OCI-LY7 (cell line): ENCODE results near the gene DNAH9. TPM values are rescaled to one million over a fixed set of nuclear protein-coding genes. Genes with fewer than 3 reads are reported as not detected.

Experiments used
- BruUV-seq: library from RNA; stranded (reverse); fragments of 400-500 nt; replicated peaks from 2 replicates; lab custom pipeline; 2021; lab: Mats Ljungman, UMichigan
- CTCF ChIA-PET: fragments of 300-600 bp; sonication (Branson Sonifier 250); formaldehyde crosslinking; loops from one replicate; lab custom pipeline; 2022; ENCODE audit warnings: antibody characterized with exemption; ENCODE audit not compliant: unreplicated experiment; lab: Charles Lee
- POLR2A ChIA-PET: fragments of 300-600 bp; sonication (Branson Sonifier 250); formaldehyde crosslinking; loops from one replicate; lab custom pipeline; 2022; ENCODE audit warnings: antibody characterized with exemption; lab: Charles Lee
- DNase-seq: peaks from one replicate; pipeline ENCODE4 v3.0.0-alpha.2; 2015; ENCODE audit warnings: low spot score
- H2AFZ ChIP-seq: fragments of 200-600 bp; sonication (generic), shearing (Covaris generic); 2 replicates; pipeline ENCODE4 v1.6.1; 2014; ENCODE audit warnings: mild to moderate bottlenecking, antibody characterized with exemption, low read length, moderate library complexity
- H3K27ac ChIP-seq: fragments of 200-600 bp; sonication (generic); 2 replicates; pipeline ENCODE4 v1.5.1; 2014; ENCODE audit warnings: mixed run types, low read depth, mild to moderate bottlenecking, moderate library complexity, low read length, inconsistent platforms; ENCODE audit not compliant: poor library complexity, severe bottlenecking
- H3K36me3 ChIP-seq: fragments of 200-600 bp; sonication (generic); 2 replicates; pipeline ENCODE4 v1.6.1; 2014; ENCODE audit warnings: mild to moderate bottlenecking, antibody characterized with exemption, low read length, moderate library complexity, mixed read lengths; ENCODE audit not compliant: insufficient read depth
- H3K4me1 ChIP-seq: fragments of 200-600 bp; sonication (generic); 2 replicates; pipeline ENCODE4 v1.5.1; 2014; ENCODE audit warnings: mild to moderate bottlenecking, low read length; ENCODE audit not compliant: insufficient read depth, poor library complexity, severe bottlenecking
- H3K4me2 ChIP-seq: fragments of 200-600 bp; sonication (generic); 2 replicates; pipeline ENCODE4 v1.6.1; 2014; ENCODE audit warnings: mild to moderate bottlenecking, low read length
- H3K4me3 ChIP-seq: fragments of 200-600 bp; sonication (generic); 2 replicates; pipeline ENCODE4 v1.5.1; 2014; ENCODE audit warnings: mild to moderate bottlenecking, low read depth, low read length; ENCODE audit not compliant: poor library complexity, severe bottlenecking
- H3K79me2 ChIP-seq: fragments of 200-600 bp; sonication (generic); 2 replicates; pipeline ENCODE4 v1.6.1; 2016; ENCODE audit warnings: low read depth, mild to moderate bottlenecking, low read length, moderate library complexity, mixed read lengths; ENCODE audit not compliant: insufficient read depth
- H3K9me2 ChIP-seq: fragments of 200-600 bp; sonication (generic); 2 replicates; pipeline ENCODE4 v1.6.1; 2016; ENCODE audit warnings: mild to moderate bottlenecking, low read length, mixed read lengths; ENCODE audit not compliant: insufficient read depth
- H3K9me3 ChIP-seq: fragments of 200-600 bp; sonication (generic); 2 replicates; pipeline ENCODE4 v1.6.1; 2014; ENCODE audit warnings: mild to moderate bottlenecking, mixed run types, low read length, mixed read lengths
- H4K20me1 ChIP-seq: fragments of 200-600 bp; sonication (generic); 2 replicates; pipeline ENCODE4 v1.6.1; 2014; ENCODE audit warnings: mild to moderate bottlenecking, antibody characterized with exemption, low read length, moderate library complexity, mixed read lengths; ENCODE audit not compliant: insufficient read depth
- EZH2phosphoT487 ChIP-seq: fragments of 200-600 bp; sonication (generic); IDR thresholded peaks from 2 replicates; pipeline ENCODE4 v1.6.1; 2018; ENCODE audit warnings: low read depth, borderline replicate concordance, mild to moderate bottlenecking, mixed run types, antibody characterized with exemption, low read length, moderate library complexity, mixed read lengths
- intact Hi-C: fragments of 100-400 bp; cut with micrococcal nuclease; formaldehyde crosslinking; loops from one replicate; pipeline ENCODE4 v1.10.0; 2022; ENCODE audit not compliant: unreplicated experiment
- total RNA-seq, 2 experiments: library from RNA; depleted of rRNA in 1 of 2; stranded (reverse); fragments of >200 nt in 1 of 2; shearing (Covaris generic) in 1 of 2; gene quantifications; 2 replicates each; pipeline ENCODE4 v1.2.3, GENCODE V29; 2014 to 2022
- TF ChIP-seq, protein P1 (sequence below): fragments of 200-600 bp; sonication (generic); conservative IDR thresholded peaks from 2 replicates; pipeline ENCODE4 v1.5.1; 2014; ENCODE audit warnings: mild to moderate bottlenecking, antibody characterized with exemption, low read length, moderate library complexity, mixed read lengths

Gene DNAH9
- total RNA-seq, 2 experiments from 2014 or later = not detected

DNA sequence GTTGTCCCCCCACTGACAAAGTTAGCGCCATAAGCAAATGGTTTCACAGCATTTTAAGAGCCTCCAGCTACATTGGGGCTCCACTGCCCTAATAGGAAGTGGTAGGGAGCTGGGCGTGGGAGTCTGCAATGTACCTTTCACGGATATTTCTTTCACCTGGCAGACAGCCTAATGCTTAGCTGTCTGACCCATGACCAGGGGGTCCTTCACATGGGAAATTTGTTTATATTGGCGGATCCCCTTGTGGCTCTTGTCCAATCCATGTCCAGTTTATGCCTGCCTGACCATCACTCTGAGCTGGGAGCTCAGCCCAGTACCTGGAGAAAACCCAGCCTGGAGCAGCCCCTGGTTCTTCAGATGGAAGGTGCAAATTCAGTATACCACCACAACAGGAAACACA, 254.0 kb downstream of the DNAH9 start:
- H2AFZ ChIP-seq = no peak overlapping the region
- H3K27ac ChIP-seq = no peak overlapping the region
- no peaks in the 10 kb centered on the region for H3K36me3 ChIP-seq
- H3K79me2 ChIP-seq = no peaks in the 10 kb centered on the region
- ChIA-PET POLR2A (no interaction called here), CTCF (no interaction called here)
- no peak overlapping the region for H3K4me2 ChIP-seq
- no peaks in the 10 kb centered on the region for H3K9me3 ChIP-seq
- intact Hi-C loops = no loop called here
- no peak for DNase-seq
- no peaks in the 10 kb centered on the region for H4K20me1 ChIP-seq
- TF ChIP-seq EZH2phosphoT487 = no peak
- TF ChIP-seq, protein P1, sequence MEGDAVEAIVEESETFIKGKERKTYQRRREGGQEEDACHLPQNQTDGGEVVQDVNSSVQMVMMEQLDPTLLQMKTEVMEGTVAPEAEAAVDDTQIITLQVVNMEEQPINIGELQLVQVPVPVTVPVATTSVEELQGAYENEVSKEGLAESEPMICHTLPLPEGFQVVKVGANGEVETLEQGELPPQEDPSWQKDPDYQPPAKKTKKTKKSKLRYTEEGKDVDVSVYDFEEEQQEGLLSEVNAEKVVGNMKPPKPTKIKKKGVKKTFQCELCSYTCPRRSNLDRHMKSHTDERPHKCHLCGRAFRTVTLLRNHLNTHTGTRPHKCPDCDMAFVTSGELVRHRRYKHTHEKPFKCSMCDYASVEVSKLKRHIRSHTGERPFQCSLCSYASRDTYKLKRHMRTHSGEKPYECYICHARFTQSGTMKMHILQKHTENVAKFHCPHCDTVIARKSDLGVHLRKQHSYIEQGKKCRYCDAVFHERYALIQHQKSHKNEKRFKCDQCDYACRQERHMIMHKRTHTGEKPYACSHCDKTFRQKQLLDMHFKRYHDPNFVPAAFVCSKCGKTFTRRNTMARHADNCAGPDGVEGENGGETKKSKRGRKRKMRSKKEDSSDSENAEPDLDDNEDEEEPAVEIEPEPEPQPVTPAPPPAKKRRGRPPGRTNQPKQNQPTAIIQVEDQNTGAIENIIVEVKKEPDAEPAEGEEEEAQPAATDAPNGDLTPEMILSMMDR = no peak
- H3K9me2 ChIP-seq = no peaks in the 10 kb centered on the region
- H3K4me1 ChIP-seq = no peaks in the 10 kb centered on the region
- H3K4me3 ChIP-seq = no peak overlapping the region
- no TSS peak for BruUV-seq

DNA sequence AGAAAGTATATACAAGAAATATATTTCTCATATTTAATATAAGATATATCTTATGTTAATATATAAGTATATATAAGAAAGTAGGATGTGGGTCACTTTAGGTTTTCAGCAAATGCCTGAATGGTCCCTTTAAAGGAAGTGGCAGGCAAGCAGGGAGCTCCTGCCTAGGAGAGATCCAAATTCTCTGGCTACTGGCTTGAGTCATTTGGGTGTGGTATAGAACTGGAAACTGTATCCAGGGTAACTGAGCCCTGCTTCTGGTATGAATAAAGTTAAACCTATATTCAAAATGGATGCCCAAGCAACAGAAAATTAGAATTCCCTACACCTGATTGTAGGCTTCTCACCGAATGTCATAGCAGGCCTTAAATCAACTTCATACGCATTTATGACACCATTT, 254.6 kb downstream of the DNAH9 start:
- Histone ChIP-seq H2AFZ (no peak overlapping the region), H3K27ac (no peak overlapping the region), H3K79me2 (no peaks in the 10 kb centered on the region), H4K20me1 (no peaks in the 10 kb centered on the region), H3K4me1 (no peaks in the 10 kb centered on the region), H3K4me3 (no peak overlapping the region), H3K4me2 (no peak overlapping the region), H3K9me2 (no peaks in the 10 kb centered on the region), H3K36me3 (no peaks in the 10 kb centered on the region), H3K9me3 (no peaks in the 10 kb centered on the region)
- intact Hi-C loops = no loop called here
- TF ChIP-seq, protein P1 = no peak
- TF ChIP-seq EZH2phosphoT487 = no peak
- BruUV-seq = no TSS peak
- ChIA-PET CTCF (no interaction called here), POLR2A (no interaction called here)
- DNase-seq = no peak

GRCh38 chr17:11853321-11854151, 255.3 kb downstream of the DNAH9 start:
- no peak overlapping the region for H3K27ac ChIP-seq
- ChIA-PET POLR2A (no interaction called here), CTCF (no interaction called here)
- H3K79me2 ChIP-seq = no peaks in the 10 kb centered on the region
- DNase-seq = no peak
- intact Hi-C loops = no loop called here
- no peaks in the 10 kb centered on the region for H3K9me2 ChIP-seq
- TF ChIP-seq, protein P1 = no peak
- TF ChIP-seq EZH2phosphoT487 = no peak
- no peaks in the 10 kb centered on the region for H3K4me1 ChIP-seq
- no peaks in the 10 kb centered on the region for H4K20me1 ChIP-seq
- H3K4me3 ChIP-seq = no peak overlapping the region
- H2AFZ ChIP-seq = no peak overlapping the region
- no peaks in the 10 kb centered on the region for H3K9me3 ChIP-seq
- BruUV-seq = no TSS peak
- no peaks in the 10 kb centered on the region for H3K36me3 ChIP-seq
- no peak overlapping the region for H3K4me2 ChIP-seq
